HepG2 (cell line): ENCODE data around the gene TLE1. TPM values are rescaled to one million over a fixed set of nuclear protein-coding genes. Genes with fewer than 3 reads are reported as not detected.

ENCODE experiments used
- BCL6 ChIP-seq: IDR thresholded peaks from 2 replicates; pipeline ENCODE4 v1.6.1; 2016; ENCODE audit warnings: missing genetic modification reagents, missing compliant biosample characterization
- DPF2 ChIP-seq: sonication (generic); formaldehyde crosslinking; IDR thresholded peaks from 2 replicates; pipeline ENCODE4 v1.4.0; 2020; ENCODE audit warnings: mild to moderate bottlenecking, low read depth, missing genetic modification reagents, borderline replicate concordance
- GFI1 ChIP-seq: sonication (generic); formaldehyde crosslinking; IDR thresholded peaks from 2 replicates; pipeline ENCODE4 v1.5.0; 2020; ENCODE audit warnings: missing genetic modification reagents, mild to moderate bottlenecking, borderline replicate concordance
- HDAC1 ChIP-seq: sonication (generic); formaldehyde crosslinking; IDR thresholded peaks from 2 replicates; pipeline ENCODE4 v1.5.1; 2020; ENCODE audit warnings: mild to moderate bottlenecking, missing genetic modification reagents
- HMGXB4 ChIP-seq, 2 experiments: sonication (generic) in 1 of 2; formaldehyde crosslinking in 1 of 2; IDR thresholded peaks; 2 replicates each; pipeline versions ENCODE4 v1.4.0 to v1.6.1; 2018 to 2020; ENCODE audit warnings: missing genetic modification reagents in 2 of 2, borderline replicate concordance in 1 of 2, low read depth in 1 of 2, mild to moderate bottlenecking in 1 of 2, missing biosample characterization in 1 of 2
- JUND ChIP-seq: sonication (generic); formaldehyde crosslinking; IDR thresholded peaks from 2 replicates; pipeline ENCODE4 v1.8.0; 2022; ENCODE audit warnings: mild to moderate bottlenecking, missing genetic modification reagents
- KAT2B ChIP-seq: fragments of 150-350 bp; IDR thresholded peaks from 2 replicates; pipeline ENCODE4 v1.6.1; 2014; ENCODE audit warnings: low read depth, low read length, borderline replicate concordance
- KAT7 ChIP-seq: IDR thresholded peaks from 2 replicates; pipeline ENCODE4 v1.6.1; 2018; ENCODE audit warnings: borderline replicate concordance, missing compliant biosample characterization
- KDM6A ChIP-seq: IDR thresholded peaks from 2 replicates; pipeline ENCODE4 v1.6.1; 2016; ENCODE audit warnings: low read depth
- MIXL1 ChIP-seq: IDR thresholded peaks from 2 replicates; pipeline ENCODE4 v1.6.1; 2016
- PRDM10 ChIP-seq: sonication (generic); formaldehyde crosslinking; IDR thresholded peaks from 2 replicates; pipeline ENCODE4 v1.4.0; 2020; ENCODE audit warnings: low read depth, missing genetic modification reagents
- RBM22 ChIP-seq: fragments of 200-400 bp; formaldehyde crosslinking; optimal IDR thresholded peaks from 2 replicates; pipeline ENCODE3; 2017; ENCODE audit warnings: mild to moderate bottlenecking, low read length, moderate library complexity
- SNAPC2 ChIP-seq: sonication (generic); formaldehyde crosslinking; IDR thresholded peaks from 2 replicates; pipeline ENCODE4 v1.8.1; 2022; ENCODE audit warnings: mild to moderate bottlenecking, missing genetic modification reagents
- XRCC5 ChIP-seq: fragments of 200-400 bp; formaldehyde crosslinking; optimal IDR thresholded peaks from 2 replicates; pipeline ENCODE3; 2017; ENCODE audit warnings: mild to moderate bottlenecking, low read length
- ZNF609 ChIP-seq: sonication (generic); formaldehyde crosslinking; IDR thresholded peaks from 2 replicates; pipeline ENCODE4 v1.4.0; 2020; ENCODE audit warnings: mild to moderate bottlenecking, missing genetic modification reagents, borderline replicate concordance
- ZNF691 ChIP-seq: sonication (generic); formaldehyde crosslinking; IDR thresholded peaks from 2 replicates; pipeline ENCODE4 v1.4.0; 2020; ENCODE audit warnings: missing genetic modification reagents, low read depth, mild to moderate bottlenecking, borderline replicate concordance
- polyA plus RNA-seq, 8 experiments: library from polyadenylated mRNA; depleted of rRNA in 3 of 8; stranded (reverse) in 7 of 8; unstranded in 1 of 8; fragments of >200 nt; fragmentation: Illumina TruSeq in 4 of 8; extraction: Trizol in 4 of 8; gene quantifications; 2 replicates each; pipeline versions ENCODE4 v1.2.1 to v1.2.3, GENCODE V29; 2011 to 2016; ENCODE audit warnings: low read depth in 4 of 8, missing spikeins in 1 of 8, mixed read lengths in 1 of 8; ENCODE audit not compliant: insufficient read depth in 1 of 8
- total RNA-seq, 5 experiments: library from RNA; depleted of rRNA; stranded (reverse); fragments of >200 nt; fragmentation: Illumina TruSeq; extraction: Trizol; gene quantifications; 2 replicates each; pipeline ENCODE4 v1.2.3, GENCODE V29; 2016; ENCODE audit warnings: low read depth in 1 of 5

The TLE1 gene
- total and polyA plus RNA-seq, 2 of the 13 experiments (the other 11 are each of a cell fraction or from before 2014, with no cell fraction given), result 35.9 to 109 TPM

GRCh38 chr9:81609782-81610739 is 79.3 kb downstream of the TLE1 start (continued):
- no peak for TF ChIP-seq ZNF691 (CRISPR knock-in tag)
- TF ChIP-seq BCL6 (CRISPR knock-in tag), result peak; percentile 92
- TF ChIP-seq ZNF609 (CRISPR knock-in tag), result peak; percentile 98
- no peak for TF ChIP-seq RBM22
- TF ChIP-seq HDAC1, result peak; percentile 80
- TF ChIP-seq XRCC5, result no peak
- peak; percentile 83 for TF ChIP-seq DPF2 (CRISPR knock-in tag)
- TF ChIP-seq KAT2B, result no peak
- TF ChIP-seq SNAPC2 (CRISPR knock-in tag), result peak; percentile 36; the same call in 1 of the 2 replicates
- TF ChIP-seq KAT7 (CRISPR knock-in tag), result peak; percentile 60; the same call in 1 of the 2 replicates
- peak; percentile 92 for TF ChIP-seq GFI1 (CRISPR knock-in tag)
- peak in 1 of 2 experiments; percentile 56; a peak in 1 of 4 replicates for TF ChIP-seq HMGXB4 (CRISPR knock-in tag; IDR thresholded peaks at IDR 0.05; ENCODE audit: borderline replicate concordance in 1 of 2, low read depth in 1 of 2)
- TF ChIP-seq JUND (CRISPR knock-in tag), result 0 out of 2 replicates have a peak, but pooled peaks have one; percentile 63
- peak; percentile 74; the same call in 1 of the 2 replicates for TF ChIP-seq MIXL1 (CRISPR knock-in tag)
- peak; percentile 65 for TF ChIP-seq KDM6A
- no peak for TF ChIP-seq PRDM10 (CRISPR knock-in tag)
